ENCODE measurements around the gene INSC. TPM values are rescaled to one million over a fixed set of nuclear protein-coding genes. Genes with fewer than 3 reads are reported as not detected.
A peak's percentile ranks its signal among the peaks of the same experiment; 100 is the strongest.

The INSC gene
- total and polyA plus RNA-seq, 2 of the 4 experiments (the other 2 are of a cell fraction), result 0.53 to 1.4 TPM

- intact Hi-C loops (cut with micrococcal nuclease), result no loop called here
- CTCF ChIA-PET, result interaction anchor here (0.6 to 1.5 kb wide), 3 partner anchors 10 to 379 kb away, joined by 3 to 5 read pairs (median 3); no protein-coding TSS in a partner anchor
Measured at GRCh38 chr11:15216678-15217077, 102.0 kb downstream of the INSC start.

More at GRCh38 chr11:15216678-15217077, 102.0 kb downstream of the INSC start:
- POLR2A ChIA-PET (ENCODE audit: unreplicated experiment), result no interaction called here
- H2BK20ac ChIP-seq (ENCODE audit: low read depth, low read length), result no peak overlapping the region
- no peak overlapping the region for H3K56ac ChIP-seq (ENCODE audit: extremely low read depth, insufficient read depth, low read length)
- DNase-seq, result no peak
- H3K14ac ChIP-seq (replicated peaks; ENCODE audit: low read depth, low read length), result no peak overlapping the region
- no peak overlapping the region for H3K4me3 ChIP-seq (ENCODE audit: insufficient read depth, low read depth, low read length)
- H2BK5ac ChIP-seq (ENCODE audit: low read depth, low read length, poor library complexity, severe bottlenecking), result no peak overlapping the region
- no peak overlapping the region for H3K27ac ChIP-seq (ENCODE audit: insufficient read depth, low read length)
- no TSS peak for BruUV-seq (replicated peaks)
- no peak for ATAC-seq (ENCODE audit: low read depth)
- no peak overlapping the region for H4K5ac ChIP-seq (ENCODE audit: low read depth, low read length)
- no peak overlapping the region for H3K23ac ChIP-seq (ENCODE audit: low read depth, low read length)
- H3K18ac ChIP-seq (ENCODE audit: low read depth, low read length), result no peak overlapping the region
- no peak overlapping the region for H3K4ac ChIP-seq (ENCODE audit: low read depth, low read length)
- no peak overlapping the region for H2BK120ac ChIP-seq (ENCODE audit: low read depth, low read length)
- H3K9me3 ChIP-seq (ENCODE audit: control insufficient read depth, insufficient read depth, low read length), result no peaks in the 10 kb centered on the region
- H3K36me3 ChIP-seq (ENCODE audit: control insufficient read depth, insufficient read depth, low read length), result no peaks in the 10 kb centered on the region
- TF ChIP-seq RAD21 (IDR thresholded peaks at IDR 0.05; ENCODE audit: low read length) (peak; percentile 29; the same call in 1 of the 2 replicates), RCOR1 (IDR thresholded peaks at IDR 0.05; ENCODE audit: insufficient replicate concordance, low read length) (no peak), MAZ (IDR thresholded peaks at IDR 0.05; ENCODE audit: borderline replicate concordance, low read depth, low read length) (no peak), CTCF (conservative IDR thresholded peaks at IDR 0.05; ENCODE audit: low read depth, low read length) (peak; percentile 44), USF2 (IDR thresholded peaks at IDR 0.05; ENCODE audit: low read depth, low read length) (no peak), MAFK (IDR thresholded peaks at IDR 0.05; ENCODE audit: low read depth, low read length) (no peak), FOS (IDR thresholded peaks at IDR 0.05; ENCODE audit: low read depth, low read length) (no peak), NFE2L2 (IDR thresholded peaks at IDR 0.05; ENCODE audit: low read depth, low read length) (no peak), RFX5 (IDR thresholded peaks at IDR 0.05; ENCODE audit: low read depth, low read length) (no peak), SMC3 (IDR thresholded peaks at IDR 0.05; ENCODE audit: low read depth, low read length) (no peak), MXI1 (IDR thresholded peaks at IDR 0.05; ENCODE audit: borderline replicate concordance, low read depth, low read length) (no peak)
- TF ChIP-seq, protein P1, sequence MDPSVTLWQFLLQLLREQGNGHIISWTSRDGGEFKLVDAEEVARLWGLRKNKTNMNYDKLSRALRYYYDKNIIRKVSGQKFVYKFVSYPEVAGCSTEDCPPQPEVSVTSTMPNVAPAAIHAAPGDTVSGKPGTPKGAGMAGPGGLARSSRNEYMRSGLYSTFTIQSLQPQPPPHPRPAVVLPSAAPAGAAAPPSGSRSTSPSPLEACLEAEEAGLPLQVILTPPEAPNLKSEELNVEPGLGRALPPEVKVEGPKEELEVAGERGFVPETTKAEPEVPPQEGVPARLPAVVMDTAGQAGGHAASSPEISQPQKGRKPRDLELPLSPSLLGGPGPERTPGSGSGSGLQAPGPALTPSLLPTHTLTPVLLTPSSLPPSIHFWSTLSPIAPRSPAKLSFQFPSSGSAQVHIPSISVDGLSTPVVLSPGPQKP (IDR thresholded peaks at IDR 0.05; ENCODE audit: borderline replicate concordance, low read depth, low read length), result no peak
- H3K9ac ChIP-seq (ENCODE audit: low read depth, low read length), result no peak overlapping the region
- H3K79me1 ChIP-seq (ENCODE audit: low read depth in 1 of 2, low read length in 2 of 2), result no peaks in the 10 kb centered on the region
- H3K9me1 ChIP-seq (ENCODE audit: insufficient read depth, low read length), result peaks cover 3% of the 10 kb centered on the region; the same call in 1 of the 2 replicates
- peaks cover 2% of the 10 kb centered on the region for H3K27me3 ChIP-seq (ENCODE audit: control insufficient read depth, insufficient read depth, low read length)
- H3K4me1 ChIP-seq (ENCODE audit: control insufficient read depth, insufficient read depth, low read length), result no peaks in the 10 kb centered on the region
- no peak overlapping the region for H2AFZ ChIP-seq (replicated peaks; ENCODE audit: low read length, poor library complexity)
- in situ Hi-C loops (cut with MboI; ENCODE audit: low sequenced_read_pairs) (no loop called here), dilution Hi-C loops (cut with HindIII; ENCODE audit: low sequenced_read_pairs, unreplicated experiment) (no loop called here)
- H2AK5ac ChIP-seq (ENCODE audit: low read depth, low read length), result no peak overlapping the region
- H2BK15ac ChIP-seq (ENCODE audit: low read depth, low read length), result no peak overlapping the region
- no peak overlapping the region for H2AK9ac ChIP-seq (replicated peaks; ENCODE audit: low read depth, low read length, poor library complexity)
- no peak overlapping the region for H4K8ac ChIP-seq (ENCODE audit: low read depth in 2 of 2, low read length in 2 of 2)
- H3K4me2 ChIP-seq (ENCODE audit: low read depth, low read length), result no peak overlapping the region
- H4K91ac ChIP-seq (ENCODE audit: insufficient read depth, low read depth, low read length), result no peak overlapping the region
- H4K20me1 ChIP-seq (ENCODE audit: insufficient read depth, low read length), result no peaks in the 10 kb centered on the region
